Measurements from ENCODE around the gene GRK3. TPM values are rescaled to one million over a fixed set of nuclear protein-coding genes. Genes with fewer than 3 reads are reported as not detected.

Gene GRK3
- total RNA-seq, 1 experiment from 2014 or later = 14.6 TPM

- Histone ChIP-seq H3K4me1 (ENCODE audit: control insufficient read depth in 1 of 2, insufficient read depth in 2 of 2, low read length in 2 of 2) (peaks cover 18 to 22% of the 10 kb centered on the region in 2 experiments), H3K9me2 (ENCODE audit: insufficient read depth) (no peaks in the 10 kb centered on the region), H3K9ac (ENCODE audit: low read length) (no peak overlapping the region), H3K36me3 (ENCODE audit: control insufficient read depth in 1 of 2, insufficient read depth in 2 of 2, low read length in 2 of 2) (no peaks in the 10 kb centered on the region), H3K4me2 (ENCODE audit: low read length) (no peak overlapping the region), H3K4me3 (replicated peaks in 1 of 2; ENCODE audit: low read depth in 1 of 2, low read length in 2 of 2) (no peak overlapping the region), H3K9me3 (ENCODE audit: control insufficient read depth in 1 of 2, insufficient read depth in 1 of 2, low read depth in 1 of 2, low read length in 2 of 2) (no peaks in the 10 kb centered on the region), H3K27me3 (ENCODE audit: insufficient read depth, low read length) (no peaks in the 10 kb centered on the region), H4K20me1 (ENCODE audit: insufficient read depth) (no peaks in the 10 kb centered on the region), H3K79me2 (ENCODE audit: insufficient read depth, low read length) (no peaks in the 10 kb centered on the region), H3K27ac (ENCODE audit: low read depth, low read length) (no peak overlapping the region), H2AFZ (ENCODE audit: low read depth, low read length, poor library complexity, severe bottlenecking) (no peak overlapping the region)
- CTCF ChIA-PET = no interaction called here
- no peak for ATAC-seq
- TF ChIP-seq CBX3 (IDR thresholded peaks at IDR 0.05; ENCODE audit: low read depth) (no peak), REST (IDR thresholded peaks at IDR 0.05; ENCODE audit: low read depth) (no peak), ELF1 (IDR thresholded peaks at IDR 0.05; ENCODE audit: borderline replicate concordance, low read depth) (no peak), CTCF (IDR thresholded peaks at IDR 0.05 in 2 of 3, conservative IDR thresholded peaks at IDR 0.05 in 1 of 3; ENCODE audit: borderline replicate concordance in 1 of 3, insufficient read depth in 1 of 3, low read depth in 2 of 3, low read length in 2 of 3) (no peak), POLR2A (IDR thresholded peaks at IDR 0.05; ENCODE audit: borderline replicate concordance, extremely low read depth, insufficient read depth, insufficient read length) (no peak), ATF3 (IDR thresholded peaks at IDR 0.05) (no peak)
- intact Hi-C loops (cut with micrococcal nuclease) = no loop called here
- no TSS peak for BruUV-seq (replicated peaks)
- DNase-seq (ENCODE audit: low read depth, low spot score) = no peak
- POLR2A ChIA-PET = no interaction called here
- RAD21 ChIA-PET (ENCODE audit: low non-redundant PET in 1 of 2, low total read pairs in 2 of 2, uncharacterized antibody in 2 of 2, unreplicated experiment in 2 of 2) = no interaction called here
These were observed 108.0 kb downstream of the GRK3 start for GRCh38 chr22:25672289-25673084.
